HG03521 (cell line): ENCODE measurements around the gene PLXNA2.

ENCODE experiments used
- ATAC-seq: cut with Tn5 transposase; IDR thresholded peaks from one replicate; pipeline ENCODE4 v1.9.1; 2021; ENCODE audit warnings: mild to moderate bottlenecking, moderate library complexity; ENCODE audit not compliant: unreplicated experiment

PLXNA2 gene

DNA sequence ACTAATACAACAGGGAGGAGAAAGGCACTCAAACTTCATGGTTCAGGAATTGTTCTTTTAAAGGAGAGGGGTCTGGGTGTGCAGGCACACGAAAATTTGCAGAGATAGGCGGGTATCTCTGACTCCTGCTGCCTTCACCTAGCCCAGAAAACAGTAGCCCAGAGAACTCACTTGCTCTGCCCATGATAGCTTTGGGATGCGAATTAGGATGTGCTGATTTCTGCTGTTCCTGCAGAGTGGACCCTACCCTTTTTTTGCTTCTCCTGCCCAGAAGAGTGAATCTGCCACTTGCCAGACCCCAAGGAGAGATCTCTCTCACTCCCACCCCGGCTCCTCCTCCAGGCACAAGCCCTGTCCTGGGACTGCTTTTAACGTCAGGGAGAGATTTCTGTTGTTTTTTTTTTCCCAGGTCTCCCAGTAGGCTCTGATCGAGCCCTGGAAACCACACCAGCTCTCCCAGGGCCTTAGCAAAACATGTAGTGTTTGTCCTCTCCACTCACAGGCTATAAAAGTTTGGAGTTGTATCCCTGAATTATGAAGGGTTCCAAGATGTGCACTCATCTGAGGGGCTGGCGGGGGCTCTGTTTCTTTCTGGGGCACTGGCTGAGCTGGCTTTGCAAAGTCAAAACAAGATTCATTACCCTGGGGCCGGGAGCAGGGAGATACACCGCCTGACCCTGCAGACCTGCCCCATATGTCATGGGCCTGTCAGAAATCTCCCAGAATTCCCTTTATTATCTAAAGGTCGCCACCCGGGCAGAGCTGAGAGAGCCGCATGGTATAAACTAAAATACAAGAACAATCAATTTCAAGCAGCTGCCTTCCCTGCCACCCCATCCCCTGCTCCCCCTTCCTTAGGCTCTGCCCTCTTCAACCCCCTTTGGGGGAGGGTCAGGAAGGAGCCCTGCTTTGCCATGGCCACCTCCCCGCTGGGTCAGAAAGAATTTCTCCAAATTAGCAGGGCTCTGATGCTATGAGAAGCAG lies 17.9 kb downstream of the PLXNA2 start:
- no peak for ATAC-seq

DNA sequence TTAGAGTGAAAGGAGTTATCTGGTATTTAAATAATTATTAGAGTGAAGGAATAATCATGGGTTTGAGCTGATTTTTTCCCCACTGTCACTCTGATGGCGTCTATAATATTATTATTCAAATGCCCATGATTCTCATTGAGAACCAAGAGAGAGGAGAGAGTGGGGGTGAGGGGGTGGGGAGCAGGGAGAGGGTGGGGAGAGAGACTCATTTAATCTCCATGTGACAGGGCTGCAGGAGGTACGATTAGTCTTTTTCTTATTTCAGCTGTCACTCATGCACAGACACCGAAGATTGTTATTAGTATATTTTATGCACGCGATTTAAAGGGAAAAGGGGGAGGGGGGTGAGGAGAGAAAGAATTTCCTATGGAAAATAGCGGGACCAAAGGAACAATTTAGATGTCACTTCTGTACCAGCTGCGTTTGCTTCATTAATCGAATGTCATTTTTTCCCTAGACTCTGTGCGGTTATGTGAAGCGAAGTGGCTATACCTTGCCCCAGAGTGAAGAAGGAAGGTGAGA lies 19.9 kb downstream of the PLXNA2 start:
- ATAC-seq: no peak

DNA sequence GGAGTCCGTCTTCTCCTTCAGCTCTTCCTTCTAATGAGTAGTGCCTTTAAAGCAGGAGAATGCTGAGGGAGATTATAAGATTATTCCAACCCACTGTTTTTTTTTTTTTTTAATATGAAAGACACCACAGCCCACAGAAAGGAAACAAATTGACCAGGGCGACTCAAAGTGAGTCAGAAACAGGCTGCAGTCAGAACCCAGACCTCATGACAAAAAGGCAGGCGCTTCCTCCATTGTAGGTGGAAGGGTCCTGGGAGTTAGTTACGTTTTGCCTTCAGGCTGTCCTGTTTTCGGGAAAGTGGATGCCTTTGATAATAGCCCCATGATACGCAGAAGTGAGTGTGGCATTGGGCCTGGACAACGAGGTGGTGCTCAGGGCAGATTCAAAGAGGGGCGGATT lies 21.0 kb downstream of the PLXNA2 start:
- no peak for ATAC-seq

DNA sequence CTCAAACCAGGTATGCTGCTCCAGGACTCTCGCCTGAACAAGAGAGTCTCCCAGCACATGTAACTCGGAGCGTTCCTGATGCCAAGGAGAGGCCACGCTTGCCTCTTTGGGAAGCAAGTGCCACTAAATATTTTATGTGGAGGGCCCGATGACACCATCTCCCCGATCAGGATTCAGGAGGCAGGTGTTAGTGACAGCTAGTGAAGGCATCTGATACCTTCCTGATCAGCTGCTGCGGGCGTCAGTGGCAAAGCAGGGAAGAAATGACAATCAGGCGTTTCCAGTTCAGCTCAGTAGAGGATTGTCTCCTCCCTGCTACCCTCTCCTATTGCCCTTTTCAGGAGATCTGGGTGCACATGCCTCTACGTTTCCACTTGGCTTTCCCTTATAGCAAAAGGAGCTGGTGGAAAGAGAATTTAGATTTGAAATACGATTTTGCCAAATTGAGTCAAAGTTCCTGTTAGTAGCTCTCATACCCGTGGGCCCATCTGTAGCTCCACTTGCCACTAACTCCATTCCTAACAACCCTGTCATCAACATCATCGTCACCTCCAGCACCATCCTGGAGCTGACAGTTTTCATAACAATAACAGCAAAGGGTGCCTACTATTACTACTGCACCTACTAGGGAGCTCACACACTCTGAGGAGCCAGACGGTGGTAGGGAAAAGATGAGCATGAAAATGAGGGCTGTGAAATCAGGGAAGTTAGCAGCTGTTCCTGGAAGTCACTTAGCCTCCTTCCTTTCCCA lies 21.6 kb downstream of the PLXNA2 start:
- no peak for ATAC-seq

DNA sequence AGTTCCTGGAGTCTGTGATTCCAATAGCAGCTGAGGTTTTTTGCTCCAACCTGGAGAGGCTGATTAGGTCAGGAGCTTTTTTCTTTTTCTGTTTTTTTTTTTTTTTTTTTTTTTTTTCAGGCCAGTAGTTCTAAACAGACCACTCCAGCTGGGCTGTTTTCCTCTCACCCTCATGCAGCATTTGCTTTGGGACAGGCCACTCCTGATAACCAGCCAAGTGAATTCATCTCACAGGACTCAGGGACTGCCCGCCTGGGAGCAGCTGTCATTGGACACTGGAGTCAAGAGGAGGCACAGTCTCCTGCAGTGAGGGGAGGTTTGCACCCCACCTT lies 22.9 kb downstream of the PLXNA2 start:
- no peak for ATAC-seq

DNA sequence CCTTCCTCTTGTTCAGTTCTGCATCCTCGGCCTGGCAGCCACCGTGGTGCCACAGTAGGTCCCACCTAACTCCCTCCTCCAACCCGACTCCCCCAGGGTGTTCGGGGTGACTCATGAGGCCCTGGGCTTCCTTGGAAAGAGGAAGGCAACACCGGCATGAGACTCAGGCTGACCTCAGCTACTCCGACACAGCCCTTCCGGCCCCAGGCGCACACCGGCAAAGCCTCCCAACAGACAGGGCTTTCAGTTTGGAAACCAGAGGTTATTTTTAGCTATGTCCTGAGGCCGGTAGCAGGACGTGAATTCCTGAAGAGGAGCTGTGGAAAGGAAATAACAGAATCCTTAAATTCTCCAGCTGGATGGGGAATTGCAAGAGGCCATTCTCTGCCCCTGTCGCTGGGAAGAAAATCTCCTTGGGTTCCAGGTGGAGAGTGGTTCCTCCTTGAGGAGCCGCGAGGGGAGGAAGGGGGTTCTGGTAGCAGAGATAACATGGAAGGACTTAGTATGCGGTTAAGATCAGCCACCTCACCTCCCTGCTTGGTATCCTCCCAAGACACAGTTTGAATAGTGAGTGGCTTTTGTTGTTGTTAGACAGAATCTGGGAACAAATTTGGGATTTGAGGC lies 24.4 kb downstream of the PLXNA2 start:
- no peak for ATAC-seq

DNA sequence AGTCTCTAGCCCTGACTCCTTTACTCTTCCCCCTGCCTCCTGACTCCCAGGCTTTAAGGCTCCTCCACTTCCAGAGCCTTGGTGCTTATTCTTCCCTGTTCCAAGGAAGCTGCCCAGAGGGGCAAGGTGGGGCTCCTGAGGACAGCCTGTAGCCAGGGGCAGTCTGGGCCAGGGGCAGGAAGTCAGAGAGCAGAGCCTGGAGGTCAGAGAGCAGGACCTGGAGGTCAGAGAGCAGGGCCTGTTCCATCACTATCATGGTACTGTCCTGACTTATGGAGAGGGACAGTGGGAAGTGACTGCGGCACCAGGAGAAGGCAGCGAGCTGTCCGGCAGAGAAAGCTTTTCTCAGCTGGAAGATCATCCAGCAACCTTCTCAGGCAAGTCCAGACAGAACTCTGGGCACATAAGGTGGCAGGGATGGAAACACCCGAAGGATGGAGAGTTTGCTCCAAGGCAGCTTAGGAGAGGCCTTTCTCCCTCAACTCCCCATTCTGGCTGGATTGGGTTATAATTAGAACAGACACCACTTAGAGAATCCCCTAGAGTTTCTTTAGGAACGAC lies 25.0 kb downstream of the PLXNA2 start:
- ATAC-seq: no peak

DNA sequence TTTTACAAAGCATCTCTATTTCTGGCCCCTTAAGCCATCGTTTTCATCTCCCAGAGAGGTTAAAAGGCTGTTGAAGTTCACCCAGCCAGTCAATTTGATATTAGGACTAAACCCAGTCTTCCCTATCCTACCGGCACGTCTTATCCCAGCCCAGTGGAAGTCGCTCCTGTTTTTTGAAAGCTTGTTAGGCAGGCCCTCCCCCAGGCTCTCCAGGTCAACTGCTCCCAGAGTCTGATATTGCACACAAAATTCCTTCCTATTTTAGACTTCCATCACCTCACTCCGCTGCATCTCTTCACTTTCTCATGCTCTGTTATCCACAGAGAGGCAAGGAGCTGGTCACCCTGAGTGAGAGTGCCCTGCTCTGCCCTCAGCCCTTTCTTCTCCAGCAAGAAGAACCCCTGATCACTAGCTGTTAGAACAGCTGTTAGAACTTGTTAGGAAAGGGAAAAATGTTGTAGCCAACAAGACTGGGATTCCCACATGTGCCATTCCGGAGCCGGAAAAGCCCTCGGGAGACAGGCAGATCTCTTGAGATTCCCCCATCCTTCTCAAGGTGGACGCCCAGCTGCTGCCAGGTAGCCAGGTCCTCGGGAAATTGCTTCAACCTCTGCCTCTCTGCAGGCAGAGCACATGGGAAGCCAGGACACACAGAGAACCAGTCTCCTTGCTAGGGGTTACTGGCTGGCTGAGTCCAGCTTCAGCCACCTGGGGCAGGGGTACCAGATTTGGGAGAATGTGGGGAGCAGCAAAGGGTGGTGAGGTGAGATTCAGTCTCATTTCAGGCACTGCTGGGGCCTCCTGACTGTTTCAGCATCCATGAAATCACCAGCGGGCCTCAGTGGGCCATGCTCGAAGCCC lies 25.7 kb downstream of the PLXNA2 start:
- no peak for ATAC-seq

DNA sequence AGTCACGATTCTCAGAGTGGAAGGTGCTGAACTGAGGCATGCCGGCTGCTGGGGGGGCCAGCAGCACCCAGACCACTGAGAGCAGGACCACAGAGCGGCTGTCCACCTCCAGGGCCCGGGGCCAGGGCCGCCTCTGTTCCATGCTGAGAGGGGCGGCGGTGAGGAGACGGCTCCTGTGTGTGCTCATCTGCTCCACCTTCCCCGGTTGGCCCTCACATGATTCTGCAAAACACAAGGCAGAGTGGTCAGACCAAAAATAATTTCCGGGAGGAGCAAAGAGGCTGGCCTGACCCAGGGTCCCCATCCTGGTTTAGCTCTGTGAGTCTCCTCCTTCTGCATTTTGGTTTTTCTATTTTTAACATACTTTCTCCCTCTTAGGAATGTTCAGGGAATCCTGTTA lies 26.4 kb downstream of the PLXNA2 start:
- ATAC-seq: no peak

DNA sequence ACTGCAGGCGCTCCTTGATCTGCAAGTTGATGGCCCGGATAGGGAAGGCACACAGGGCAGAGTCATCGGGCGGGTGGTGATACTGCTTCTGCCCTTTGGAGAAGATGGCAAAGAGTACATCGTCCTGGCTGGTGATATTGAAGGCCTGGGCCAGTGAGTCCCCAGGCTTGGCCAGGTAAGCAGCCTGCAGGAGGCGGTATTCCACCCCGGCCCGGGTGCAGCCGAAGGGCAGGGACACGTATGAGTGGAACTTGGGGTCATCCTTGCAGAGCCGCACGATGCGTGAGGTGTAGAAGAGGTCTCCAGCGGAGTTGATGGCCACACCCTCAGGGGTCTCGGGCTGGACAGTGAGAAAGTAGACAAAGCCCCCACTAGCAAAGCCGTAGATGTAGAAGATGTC lies 27.4 kb downstream of the PLXNA2 start:
- ATAC-seq: no peak

DNA sequence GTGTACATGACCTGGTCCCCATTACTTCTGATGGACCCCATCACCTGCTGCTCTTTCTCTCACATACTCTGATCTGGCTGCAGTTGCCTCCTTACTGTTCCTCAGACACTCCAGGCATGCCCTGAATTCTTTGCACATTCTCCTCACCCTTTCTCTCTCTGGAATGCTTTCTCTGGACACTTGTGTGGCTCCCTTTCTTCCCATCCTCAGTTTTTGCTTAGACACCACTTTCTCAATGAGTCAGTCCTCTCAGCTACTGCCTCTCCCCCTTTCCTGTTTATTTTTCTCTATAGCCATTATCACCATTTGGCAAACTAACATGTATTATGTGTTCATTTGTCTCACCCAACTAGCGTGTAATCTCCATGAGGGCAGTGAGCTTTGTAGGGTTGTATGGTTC lies 28.1 kb downstream of the PLXNA2 start:
- no peak for ATAC-seq

DNA sequence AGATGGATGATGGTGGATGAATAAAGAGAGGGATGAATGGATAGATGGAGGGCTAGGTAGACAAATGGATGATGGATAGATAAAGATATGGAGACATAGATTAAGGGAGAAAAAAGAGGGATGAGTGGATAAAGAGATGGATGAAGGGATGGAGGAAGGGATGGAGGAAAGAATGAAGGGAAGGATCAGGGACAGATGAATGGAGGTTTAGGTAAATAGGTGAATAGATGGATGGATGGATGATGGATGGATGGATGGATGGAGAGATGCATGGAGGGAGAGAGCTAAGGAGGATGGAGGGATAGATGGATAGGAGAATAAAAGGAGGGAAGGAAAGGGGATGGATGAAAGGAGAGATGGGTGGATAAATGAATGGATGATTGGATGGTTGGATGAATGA lies 28.8 kb downstream of the PLXNA2 start:
- ATAC-seq: no peak

DNA sequence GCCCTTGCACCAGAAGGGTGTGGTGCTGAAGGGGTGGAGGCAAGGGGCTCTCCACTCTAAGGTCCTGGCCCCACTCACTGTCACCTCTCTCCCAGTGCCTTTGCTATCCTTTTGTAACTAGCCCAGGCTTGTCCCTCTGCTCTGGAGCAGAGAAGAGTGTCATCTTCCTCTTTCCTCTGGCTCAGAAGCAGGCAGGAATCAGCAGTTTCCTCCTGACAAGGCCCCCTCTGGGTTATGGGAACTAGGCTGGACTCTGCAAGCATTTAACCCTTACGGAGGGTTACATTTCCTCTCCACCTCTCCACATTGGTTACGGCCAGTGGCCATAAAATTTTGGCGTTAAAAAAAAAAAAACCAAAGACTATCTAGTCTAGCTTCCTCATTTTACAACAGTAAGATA lies 30.4 kb downstream of the PLXNA2 start:
- ATAC-seq: no peak

DNA sequence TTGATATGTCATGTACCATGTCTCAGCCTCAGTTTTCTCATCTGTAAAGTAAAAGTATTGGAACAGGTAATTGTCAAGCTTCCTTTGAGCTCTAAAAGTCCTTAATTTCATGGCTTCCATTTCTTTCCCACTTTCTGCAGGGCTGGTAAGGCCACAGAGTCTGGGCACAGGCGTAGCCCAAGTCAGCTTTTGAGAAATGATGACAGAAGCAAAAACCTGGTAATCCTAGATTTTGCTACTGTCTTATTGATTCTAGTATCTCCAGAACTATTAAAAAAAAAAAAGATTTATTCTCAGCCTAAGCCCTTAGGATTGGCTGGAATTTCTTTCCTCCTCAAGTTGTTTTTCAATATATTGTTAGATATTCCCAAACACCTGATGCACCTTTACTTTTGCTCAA lies 31.3 kb downstream of the PLXNA2 start:
- ATAC-seq: no peak

DNA sequence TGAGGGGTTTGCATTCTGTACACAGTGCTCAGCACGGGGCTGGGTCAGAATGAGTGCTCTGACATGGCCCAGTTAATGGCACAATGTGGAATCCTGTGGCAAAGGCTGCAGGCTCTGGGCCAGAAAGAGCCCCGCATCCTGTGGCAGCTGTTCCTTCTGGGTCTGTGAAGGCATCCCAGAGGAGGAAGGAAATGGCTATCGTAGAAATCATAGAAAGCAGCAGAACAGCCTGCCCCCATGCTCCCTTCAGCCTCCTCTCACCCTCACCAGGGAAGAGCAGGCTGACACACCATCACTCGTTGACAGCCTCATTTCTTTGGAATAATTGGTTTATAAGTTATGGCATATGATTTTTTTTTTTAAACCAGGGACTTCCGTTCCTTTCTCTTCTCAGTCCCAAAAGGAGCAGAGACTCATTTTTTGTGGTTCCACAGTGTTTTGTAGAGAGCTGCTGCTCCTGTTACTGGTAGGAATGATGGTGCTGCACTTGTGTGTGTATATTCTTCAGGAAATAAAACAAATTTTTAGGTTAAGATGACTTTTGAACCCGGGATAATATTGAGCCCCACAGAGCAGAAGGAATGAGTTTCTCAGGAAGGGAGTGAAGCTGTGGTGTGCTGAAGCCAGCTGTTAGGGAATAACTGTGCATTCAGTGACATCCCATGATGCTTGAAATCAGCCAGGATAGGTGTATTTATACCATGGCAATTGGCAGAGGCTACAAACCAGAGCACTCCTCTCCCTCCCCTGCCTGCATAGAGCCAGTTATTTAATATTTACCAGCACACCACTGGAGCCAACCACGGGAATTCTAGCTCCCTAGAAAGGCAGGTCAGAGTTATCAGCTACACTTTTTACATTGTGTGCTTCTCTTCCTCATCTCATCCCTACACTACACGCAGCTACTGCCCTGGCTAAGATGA lies 32.0 kb downstream of the PLXNA2 start:
- ATAC-seq: no peak

DNA sequence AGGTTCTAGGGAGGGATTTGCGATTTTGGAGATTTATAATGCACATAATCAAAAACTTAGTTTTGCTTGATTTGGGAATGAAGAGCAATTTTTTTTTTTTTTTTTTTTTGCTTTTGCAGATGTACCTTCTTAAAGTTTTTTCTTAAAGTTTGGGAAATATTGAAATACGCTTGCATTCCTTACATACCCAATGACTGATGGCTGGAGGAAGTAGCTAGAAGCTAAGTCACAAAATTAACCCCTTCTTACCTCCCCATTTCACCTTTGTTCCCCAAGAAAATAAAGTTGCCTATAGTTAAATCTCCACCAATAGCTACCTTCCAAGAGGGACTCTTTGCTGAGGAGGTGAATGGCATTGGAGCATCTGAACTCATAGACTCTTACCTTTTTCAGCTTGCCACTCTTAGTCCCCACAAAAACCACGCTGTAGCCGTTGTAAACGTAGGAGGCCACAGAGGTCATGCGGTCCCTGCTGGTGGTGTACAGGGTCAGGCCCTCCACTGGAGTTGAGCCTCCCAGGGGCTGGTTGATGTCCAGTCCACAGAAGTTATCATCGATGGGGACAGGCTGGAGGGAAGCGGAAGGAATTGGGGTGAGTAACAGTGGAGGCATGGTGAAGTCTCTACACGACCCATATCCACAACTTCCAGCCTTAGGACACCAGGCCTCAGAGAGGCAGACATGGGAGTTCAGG lies 34.1 kb downstream of the PLXNA2 start:
- no peak for ATAC-seq

DNA sequence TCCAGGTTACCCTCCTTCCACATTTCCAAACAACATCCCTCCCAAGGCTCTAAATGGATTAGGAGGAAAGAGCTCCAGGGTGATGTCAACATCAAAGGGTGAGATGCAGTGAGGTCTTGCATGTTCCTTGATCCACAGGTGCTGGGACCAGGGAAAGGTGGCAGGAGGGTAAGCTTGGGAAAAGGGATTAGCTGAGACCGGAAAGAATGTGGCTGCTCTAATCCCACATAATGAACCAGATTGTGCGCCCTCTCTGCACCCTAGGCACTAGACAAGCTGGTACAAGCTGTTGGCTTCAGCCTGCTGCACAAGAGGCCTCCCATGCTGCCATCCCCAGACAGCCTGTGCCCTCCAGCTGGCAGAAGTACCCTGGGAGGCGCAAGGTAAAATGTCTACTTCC lies 34.9 kb downstream of the PLXNA2 start:
- ATAC-seq: no peak

DNA sequence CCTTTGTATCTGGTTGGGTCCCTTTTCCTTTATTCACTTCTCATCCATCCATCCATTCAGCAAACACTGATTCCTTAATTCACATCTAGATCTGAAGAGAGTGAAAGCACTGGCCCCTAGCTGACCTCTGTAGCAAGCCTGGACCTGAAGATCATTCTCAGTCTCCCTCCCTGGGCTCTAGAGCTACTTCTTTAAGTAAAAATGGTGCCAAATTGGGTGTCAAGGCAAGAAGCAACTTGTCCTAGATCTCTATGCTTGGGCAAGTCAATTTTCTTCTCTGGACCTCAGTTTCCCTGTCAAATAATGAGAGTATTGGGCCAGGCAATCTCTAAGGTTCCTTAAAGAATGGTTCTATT lies 36.1 kb downstream of the PLXNA2 start:
- no peak for ATAC-seq
